GM21447 (cell line): ENCODE data around the gene BORCS5.

ENCODE experiments used
- ATAC-seq: cut with Tn5 transposase; IDR thresholded peaks from one replicate; pipeline ENCODE4 v1.9.1; 2021; ENCODE audit not compliant: unreplicated experiment

The BORCS5 gene

DNA sequence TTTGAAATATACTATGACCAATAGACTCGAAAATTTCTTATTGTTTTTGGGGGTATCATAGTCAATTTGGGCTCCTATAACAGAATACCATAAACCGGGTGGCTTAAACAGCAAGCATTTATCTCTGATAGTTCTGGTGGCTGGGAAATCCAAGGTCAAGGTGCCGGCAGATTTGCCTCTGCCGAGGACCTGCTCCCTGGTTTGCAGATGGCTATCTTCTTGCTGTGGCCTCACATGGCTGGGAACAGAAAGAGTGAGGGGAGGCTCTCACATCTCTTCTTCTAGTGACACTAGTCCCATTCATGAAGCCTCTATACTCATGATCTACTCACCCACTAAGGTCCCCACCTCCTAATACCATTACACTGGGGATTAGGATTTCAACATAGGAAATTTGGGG is 70.7 kb downstream of the BORCS5 start:
- ATAC-seq = no peak

DNA sequence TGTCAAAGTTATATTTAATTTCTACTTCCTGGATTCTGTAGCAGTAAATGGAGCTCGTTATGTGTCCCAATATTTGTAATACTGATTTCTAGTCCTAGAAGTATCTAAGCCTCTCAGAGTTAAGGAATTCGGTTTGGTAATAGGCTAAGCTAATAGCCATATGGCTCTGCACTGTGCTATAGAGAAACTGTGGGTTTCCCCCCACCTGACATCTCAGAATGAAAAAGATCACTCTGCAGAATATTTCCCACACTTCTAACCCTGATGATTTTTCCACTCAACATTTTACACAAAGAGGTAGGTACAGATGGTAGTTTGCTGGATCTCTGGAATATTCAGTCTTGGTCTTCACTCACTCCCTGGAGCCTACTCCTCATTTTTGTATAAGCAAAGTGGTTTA is 71.2 kb downstream of the BORCS5 start:
- no peak for ATAC-seq

DNA sequence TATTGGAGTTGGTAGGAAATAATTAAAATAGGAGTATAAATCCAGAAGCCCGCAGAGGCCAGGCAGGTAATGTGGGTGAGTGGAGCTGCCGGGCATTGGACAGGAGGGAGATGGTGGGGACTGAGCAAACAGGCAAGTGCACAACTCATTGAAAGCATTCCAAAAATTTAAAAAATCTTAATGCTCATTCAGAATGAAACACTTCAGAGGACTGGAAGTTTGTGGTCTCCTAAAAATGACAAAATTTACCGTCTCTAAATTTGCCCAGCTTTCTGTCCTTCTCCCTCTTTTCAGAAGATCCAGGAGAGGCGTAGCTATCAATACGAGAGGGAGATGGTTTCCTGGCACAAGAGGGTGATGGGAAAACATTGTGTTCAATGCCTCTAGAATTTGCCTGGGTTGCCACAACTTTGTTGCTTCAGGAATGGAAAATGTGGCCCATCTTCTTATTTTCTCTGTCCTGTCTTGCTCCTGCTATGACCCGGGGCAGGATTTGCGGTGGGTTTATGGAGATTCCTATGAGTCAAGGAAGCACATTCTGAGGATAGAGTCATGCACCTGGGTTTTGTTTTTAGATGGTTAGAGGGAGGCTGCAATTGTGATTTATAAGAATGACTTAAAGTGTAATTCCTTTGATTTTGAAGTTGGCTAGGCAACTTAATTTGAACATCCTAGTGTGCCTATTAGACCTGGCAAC is 72.2 kb downstream of the BORCS5 start:
- ATAC-seq = no peak

DNA sequence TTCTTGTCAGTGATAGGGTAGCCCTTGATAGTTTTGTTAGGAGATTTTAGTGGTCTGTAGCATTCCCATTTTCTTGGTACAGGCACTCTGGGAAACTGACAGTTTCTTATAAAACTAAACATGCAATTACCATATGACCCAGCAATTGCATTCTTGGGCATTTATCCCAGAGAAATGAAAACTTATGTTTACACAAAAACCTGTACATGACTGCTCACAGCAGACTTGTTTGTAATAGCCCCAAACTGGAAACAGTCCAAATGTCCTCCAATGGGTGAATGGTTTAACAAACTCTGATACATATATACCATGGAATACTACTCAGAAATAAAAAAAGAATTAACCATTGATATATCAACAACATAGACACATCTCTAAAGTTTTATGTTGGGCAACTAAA is 75.5 kb downstream of the BORCS5 start:
- ATAC-seq = no peak

DNA sequence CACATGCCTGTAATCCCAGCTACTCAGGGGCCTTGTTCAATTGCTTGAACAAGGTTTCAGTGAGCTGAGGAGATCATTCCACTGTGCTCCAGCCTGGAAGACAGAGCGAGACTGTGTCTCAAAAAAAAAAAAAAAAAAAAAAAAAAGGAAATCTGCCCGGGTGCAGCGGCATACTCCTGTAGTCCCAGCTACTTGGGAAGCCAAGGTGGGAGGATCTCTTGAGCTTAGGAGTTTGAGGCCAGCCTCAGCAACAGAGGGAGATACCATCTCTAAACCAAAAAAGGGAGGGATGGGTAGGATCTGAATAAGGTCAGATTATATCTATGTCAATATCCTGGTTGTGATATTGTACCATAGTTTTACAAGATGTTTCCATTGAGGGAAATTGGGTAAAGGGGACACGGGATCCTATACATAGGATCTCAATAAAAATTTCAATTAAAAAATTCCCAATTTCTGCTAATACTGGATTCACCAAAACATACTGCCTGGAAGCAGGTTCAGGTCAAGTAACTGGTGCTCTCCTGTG is 76.4 kb downstream of the BORCS5 start:
- no peak for ATAC-seq

DNA sequence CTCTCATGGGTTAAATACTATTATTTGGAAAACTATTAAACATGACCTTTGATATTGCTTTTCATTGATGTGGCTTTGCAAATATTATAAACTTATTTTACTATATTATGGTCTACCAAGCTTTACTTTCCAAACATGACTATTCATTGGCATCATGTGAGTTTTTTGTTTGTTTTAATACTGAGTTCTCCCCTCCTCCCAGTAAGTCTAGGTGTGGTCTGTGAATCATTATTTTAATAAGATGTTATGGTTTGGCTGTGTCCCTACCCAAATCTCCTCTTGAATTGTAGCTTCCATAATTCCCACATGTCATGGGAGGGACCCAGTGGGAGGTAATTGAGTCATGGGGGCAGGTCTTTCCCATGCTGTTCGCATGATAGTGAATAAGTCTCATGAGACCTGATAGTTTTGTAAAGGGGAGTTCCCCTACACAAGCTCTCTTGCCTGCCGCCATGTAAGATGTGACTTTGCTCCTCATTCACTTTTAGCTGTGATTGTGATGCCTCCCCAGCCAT is 80.0 kb downstream of the BORCS5 start:
- no peak for ATAC-seq

DNA sequence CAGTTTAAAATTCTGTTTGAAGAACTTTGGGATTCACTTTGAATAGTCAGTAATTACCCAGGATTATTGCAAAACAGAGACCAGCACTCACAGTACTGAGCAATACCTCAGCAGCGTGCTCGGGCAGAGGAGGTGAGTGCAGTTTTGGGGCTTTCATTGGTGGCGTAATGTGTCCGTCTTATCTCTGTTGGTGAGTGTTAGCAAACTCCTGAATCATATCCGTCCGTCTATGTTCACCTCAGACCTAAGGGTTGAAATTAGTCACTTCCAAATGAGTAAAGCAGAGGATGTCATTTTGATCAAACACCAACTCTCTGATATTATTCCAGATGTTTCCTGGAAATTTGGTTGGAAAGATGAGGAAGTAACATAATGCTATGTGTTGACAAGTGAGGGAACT is 82.8 kb downstream of the BORCS5 start:
- no peak for ATAC-seq

DNA sequence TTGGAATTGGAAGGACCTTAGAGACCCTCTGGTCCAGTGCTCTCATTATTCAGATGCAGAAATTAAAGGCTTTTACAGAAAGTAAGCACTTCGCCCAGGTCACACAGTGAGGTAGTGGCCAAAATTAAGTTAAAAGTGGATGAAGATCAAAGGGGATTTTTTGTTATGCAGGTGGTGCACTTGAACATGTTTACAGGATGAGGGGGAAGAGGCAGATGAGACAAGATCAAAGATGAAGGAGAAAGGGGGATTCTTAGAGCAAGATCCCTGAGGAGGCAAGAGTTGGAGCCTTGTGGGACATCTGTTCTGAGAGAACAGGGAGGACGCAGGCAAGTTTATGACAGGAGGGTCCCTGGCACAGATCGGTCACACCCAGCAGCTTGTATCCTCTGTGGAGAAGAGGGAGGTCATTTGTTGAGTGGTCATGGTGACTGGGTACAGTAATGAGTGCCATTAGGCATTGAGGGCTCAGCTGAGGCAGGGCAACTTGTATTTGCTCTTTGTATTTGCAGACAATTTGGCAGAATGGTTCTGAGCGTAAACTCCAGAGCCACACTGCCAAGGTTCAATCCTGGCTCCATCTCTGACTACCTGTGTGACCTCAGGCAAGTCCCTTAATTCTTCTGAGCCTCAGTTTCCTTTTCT is 84.0 kb downstream of the BORCS5 start:
- ATAC-seq = no peak

DNA sequence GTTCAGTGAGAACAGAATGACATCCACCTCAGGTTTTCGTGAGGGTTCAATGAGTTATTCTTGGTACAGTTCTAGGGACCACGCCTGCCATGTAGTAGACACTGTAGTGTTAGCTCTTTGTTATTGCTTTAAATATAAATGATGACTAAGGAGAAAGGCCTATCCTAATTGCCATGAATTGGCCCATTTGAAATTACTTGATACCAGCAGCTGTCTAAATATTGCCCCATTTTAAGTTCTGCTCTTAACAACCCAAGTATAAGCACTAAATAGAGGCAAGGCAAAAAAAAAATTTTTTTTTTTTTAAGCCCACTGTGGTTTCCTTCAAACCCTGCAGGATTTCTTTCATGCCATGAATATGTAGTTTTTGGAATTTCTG is 84.5 kb downstream of the BORCS5 start:
- ATAC-seq = no peak

DNA sequence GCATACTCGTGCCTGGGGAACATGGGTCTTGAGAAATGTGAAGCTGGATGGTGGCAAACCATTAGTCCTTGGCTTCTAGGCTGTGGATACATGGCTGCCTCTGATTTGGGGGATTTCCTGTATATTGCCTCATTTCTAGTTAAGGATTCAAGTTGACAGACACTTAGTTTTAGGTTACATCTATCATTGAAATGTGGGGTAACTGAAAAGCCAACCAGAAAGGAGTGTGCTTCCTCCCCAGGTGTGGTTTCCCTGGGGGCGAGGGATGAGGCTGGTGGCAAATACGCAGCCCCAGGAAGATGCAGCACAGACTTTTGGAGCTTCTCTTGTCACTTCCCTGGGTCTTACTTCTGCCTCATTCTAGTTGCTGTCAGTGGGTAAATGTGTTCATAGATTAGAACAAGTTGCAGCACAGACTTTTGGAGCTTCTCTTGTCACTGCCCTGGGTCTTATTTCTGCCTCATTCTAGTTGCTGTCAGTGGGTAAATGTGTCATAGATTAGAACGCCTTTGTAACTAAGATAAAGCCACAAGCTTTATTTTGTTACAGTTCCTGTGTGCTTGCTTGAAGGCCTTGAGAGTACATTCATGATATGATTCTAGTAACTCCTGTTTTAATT is 85.1 kb downstream of the BORCS5 start:
- ATAC-seq = no peak

DNA sequence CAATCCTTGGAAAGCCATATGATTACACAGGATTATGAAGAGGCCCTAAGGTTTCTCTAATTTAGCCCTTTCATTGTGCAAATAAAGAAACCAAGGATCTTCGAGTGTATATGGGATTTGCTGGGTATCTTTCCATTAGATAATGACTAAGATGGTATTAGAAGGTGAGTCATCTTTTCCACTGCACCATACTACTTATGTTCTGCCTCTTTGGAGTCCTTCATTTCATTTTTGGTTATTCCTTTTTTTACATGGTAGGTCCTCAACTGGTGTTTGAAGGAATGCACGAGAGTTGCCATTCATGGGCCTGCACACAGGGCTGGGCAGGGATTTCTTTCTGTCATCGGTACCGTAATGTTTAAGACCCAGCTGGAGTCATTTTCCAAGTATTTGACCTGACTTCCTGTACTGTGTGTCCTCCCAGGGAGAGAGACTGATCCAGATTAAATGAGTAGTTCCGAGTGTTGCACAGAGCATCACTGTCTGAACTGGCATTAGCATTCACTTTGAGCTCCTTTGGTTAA is 85.7 kb downstream of the BORCS5 start:
- no peak for ATAC-seq

DNA sequence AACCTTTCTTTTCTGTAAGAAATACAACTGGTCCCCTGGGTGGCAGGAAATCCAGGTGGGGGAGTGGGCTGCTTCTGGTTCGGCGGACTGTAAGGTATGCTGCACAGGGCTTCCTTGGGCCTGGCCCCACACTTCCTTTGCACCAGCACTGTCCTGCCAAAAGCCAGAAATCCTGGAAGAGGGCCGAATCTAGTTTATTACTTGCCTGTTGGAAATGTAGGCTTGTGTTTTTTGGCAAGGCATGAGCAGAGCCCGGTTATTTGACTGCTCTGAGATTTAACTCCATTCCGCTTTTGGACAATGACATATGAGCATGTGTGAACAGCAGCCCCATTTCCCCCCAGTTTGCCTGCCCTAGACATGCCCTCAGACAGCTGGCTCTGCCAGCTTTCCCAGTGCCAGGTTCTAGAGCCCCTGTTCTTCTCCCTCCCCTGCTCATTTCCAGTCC is 86.6 kb downstream of the BORCS5 start:
- ATAC-seq = no peak

DNA sequence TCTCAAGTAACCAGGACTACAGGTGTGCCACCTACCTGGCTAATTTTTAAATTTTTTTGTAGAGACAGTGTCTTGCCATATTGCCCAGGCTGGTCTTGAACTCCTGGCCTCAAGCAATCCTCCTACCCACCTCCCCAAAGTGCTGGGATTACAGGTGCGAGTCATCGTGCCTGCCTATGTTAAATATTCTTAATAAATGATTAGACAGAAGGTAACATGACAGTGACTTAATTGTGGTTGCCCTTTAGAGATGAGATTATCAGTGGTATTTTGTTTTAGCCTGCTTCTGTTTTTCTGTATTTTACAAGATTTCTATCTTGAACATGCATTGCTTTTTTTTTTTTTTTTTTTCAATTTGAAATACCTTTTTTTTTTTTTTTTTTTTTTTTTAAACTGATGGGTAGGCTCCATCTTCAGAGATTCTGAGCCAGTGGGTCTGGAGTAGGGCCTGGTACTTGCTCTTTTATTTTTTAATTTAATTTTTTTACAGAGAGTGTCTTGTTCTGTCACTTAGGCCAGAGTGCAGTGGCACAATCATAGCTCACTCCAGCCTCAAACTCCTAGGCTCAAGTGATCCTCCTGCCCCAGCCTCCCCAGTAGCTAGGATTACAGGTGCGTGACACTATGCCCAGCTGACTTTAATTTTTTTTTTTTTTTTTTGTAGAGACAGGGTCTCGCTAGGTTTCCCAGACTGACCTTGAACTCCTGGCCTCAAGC is 88.4 kb downstream of the BORCS5 start:
- no peak for ATAC-seq

DNA sequence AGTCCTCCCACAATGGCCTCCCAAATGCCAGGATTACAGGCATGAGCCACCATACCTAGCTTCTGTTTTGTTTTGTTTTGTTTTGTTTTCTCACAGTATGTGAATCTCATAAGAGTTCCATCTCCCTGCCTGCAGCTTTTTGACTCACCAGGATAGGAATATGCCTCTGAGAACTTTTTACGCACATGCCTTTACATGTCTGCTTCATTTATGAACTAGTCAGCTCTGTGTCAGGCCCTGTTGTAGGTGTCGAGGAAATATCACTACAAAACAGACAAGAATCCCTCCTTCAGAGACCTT is 89.0 kb downstream of the BORCS5 start:
- ATAC-seq = no peak

DNA sequence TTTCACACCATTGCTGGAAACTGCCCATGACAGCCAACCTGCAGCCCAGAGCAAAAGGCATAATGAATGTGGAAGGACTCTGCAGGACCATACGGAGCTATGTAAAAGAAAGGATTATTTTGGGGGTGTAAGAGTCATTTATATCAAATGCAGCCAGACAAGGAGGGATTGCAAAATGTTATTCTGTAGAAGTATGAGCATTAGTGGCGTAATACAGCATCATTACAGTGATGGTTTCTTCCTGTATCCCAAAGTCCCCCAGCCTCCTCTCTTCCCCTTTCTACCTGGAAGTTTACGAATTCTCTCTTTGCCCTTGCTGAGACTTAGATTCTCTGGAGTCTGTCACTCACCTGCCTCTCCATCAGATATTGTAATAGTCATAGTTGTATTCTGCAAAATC is 89.9 kb downstream of the BORCS5 start:
- no peak for ATAC-seq

DNA sequence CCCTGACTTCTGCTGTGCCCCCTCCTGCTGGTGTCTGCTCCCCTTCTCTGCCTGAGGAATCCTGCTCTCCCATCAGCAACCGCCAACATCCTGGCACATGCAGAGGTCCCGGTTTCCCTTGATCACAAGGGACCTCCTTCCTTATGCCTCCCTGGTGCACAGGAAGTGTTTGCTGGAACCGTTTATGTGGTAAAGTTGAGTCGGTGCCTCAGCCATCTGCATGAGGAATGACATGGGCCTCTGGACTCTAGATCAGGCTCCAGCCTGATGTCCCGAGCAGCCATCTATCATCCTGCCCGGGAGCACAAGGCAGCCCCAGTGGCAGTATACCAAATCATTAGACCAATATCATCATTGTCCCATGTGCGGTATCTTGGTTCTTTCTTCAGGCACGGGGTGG is 90.4 kb downstream of the BORCS5 start:
- no peak for ATAC-seq

DNA sequence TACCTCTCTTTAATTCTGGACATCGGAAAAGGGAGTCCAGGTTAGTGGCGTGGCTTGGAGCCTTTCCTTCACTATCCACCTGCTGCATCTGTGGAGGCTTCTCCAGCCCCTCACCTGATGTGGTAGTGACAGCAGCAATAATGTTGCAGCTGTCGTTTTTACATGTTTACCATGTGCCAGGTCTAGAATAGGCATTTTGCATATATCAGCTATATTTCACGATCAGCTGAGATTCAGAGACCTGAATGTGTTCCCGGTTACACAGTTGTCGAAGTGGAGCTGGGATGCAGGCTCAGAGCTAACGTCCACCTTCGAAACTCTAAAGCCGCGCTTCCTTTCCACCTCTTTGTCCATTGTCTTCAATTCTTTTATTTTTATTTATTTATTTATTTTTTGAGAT is 91.0 kb downstream of the BORCS5 start:
- ATAC-seq = no peak

DNA sequence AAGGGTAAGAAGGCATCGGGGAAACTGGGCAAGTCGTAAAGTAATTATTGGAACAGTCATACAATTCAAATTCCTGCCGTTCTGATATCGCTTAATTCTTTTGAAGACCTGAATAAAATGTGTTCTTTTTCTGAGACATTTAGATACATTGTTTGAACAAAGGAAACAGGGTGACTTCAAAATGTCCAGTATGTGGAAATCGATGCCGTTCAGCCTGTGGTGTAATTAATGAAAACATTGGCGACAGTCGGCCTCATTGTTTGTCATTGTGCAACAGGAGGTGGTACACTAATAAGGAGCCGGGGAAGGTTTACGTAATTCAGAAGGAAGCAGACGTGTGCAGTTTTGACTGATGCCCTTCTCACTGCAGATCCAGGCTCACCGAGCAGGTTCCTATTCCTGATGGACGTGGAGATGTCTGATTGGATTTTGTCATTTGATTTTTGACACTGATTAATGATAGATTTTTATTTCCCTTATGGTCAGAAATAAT is 92.7 kb downstream of the BORCS5 start:
- ATAC-seq = no peak

DNA sequence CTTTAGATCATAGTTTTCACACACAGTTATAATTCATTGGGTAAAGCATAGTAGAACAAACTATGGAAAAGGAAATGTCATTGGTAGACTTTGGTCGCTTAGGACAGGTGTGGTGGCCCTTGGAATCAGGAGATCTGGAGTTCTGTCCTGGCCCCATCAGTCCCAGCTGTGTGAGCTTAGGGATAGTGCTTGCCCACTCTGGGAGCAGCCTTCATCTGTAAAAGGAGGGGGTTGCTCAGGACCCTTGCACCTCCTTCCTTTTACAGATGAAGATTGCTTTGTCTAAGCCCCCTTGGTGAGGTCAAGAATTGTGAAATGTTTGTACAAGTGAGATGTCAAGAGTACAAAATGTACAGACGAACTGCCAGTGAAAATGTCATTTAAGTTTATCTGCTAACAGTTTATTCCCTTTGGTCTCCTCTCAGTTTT is 93.2 kb downstream of the BORCS5 start:
- ATAC-seq = no peak

DNA sequence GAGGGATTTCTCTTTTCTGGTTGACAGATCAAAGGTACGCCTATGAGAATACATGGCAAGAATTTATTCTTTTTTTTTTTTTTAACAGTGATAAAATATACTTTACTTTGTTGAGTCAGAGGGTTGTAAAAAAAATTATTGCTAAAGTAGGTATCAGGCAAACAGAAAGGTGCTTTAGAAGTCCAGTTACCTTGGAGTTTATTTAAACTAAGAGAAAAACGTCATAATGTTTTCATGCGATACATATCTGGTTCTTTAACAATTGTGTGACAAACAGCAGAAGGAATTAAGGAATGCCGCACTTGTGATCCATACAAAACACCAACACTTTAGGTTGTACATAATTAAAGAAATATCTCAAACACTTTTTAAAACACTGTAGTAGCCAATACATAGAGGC is 94.2 kb downstream of the BORCS5 start:
- no peak for ATAC-seq

DNA sequence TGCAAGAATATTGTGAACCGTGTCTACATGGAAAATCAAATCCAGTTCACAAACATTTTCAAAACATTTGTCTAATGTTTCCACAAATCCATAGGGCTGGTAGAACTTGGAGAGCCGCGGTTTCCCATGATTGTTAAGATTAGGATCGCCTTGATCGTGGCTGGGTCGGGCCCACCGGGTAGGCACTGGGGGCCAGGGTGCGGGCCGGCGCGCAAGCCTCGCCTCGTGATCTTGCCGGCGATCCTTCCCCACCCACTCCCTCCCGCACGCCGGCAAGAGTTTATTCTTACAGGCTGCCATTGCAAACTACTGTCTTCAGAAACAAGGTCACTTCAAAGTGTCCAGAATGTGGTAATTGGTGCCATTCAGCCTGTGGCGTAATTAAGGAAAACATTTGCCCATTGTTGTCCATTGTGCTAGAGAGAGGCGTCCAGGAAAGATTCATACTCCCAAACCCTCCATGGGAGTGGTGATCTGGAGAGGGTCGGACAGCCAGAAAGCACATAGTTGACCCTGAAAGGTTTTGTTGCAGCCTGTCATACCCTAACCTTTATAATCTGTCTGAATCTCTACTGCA is 95.5 kb downstream of the BORCS5 start:
- ATAC-seq = no peak
